ENCODE results near the gene TMEM273. TPM values are rescaled to one million over a fixed set of nuclear protein-coding genes. Genes with fewer than 3 reads are reported as not detected.
A peak's percentile ranks its signal among the peaks of the same experiment; 100 is the strongest.

TMEM273 gene
- total and polyA plus RNA-seq, 10 of the 15 experiments (the other 5 are each of a cell fraction or from before 2014, with no cell fraction given): 10.3 to 46.3 (median 26.4) TPM

DNA sequence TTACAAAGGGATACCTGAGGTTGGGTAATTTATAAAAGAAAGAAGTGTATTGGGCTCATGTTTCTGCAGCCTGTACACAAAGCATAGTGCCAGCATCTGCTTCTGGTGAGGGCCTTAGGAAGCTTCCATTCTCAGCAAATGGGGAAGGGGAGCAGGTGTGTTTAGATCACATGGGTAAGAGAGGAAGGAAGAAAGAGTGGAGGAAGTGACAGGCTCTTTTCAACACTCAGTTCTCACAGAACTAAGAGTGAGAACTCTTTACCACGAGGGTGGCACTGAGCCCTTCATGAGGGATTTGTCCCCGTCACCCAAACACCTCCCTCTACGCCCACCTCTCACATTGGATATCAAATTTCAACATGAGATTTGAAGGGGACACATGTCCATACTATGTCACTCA lies 53.9 kb downstream of the TMEM273 start:
- Histone ChIP-seq H3K79me2 (ENCODE audit: control insufficient read depth, insufficient read depth, low read length) (no peaks in the 10 kb centered on the region), H3K4me3 (no peak overlapping the region), H3K9me3 (replicated peaks; ENCODE audit: control insufficient read depth, insufficient read depth, low read length) (no peaks in the 10 kb centered on the region), H3K27me3 (replicated peaks in 1 of 2; ENCODE audit: control insufficient read depth in 2 of 2, insufficient read depth in 2 of 2, low read length in 1 of 2) (no peaks in the 10 kb centered on the region), H3K4me2 (ENCODE audit: control insufficient read depth, insufficient read depth) (no peak overlapping the region), H4K20me1 (ENCODE audit: control insufficient read depth, insufficient read depth) (no peaks in the 10 kb centered on the region), H3K9ac (ENCODE audit: control insufficient read depth, insufficient read depth, low read length) (no peak overlapping the region), H2AFZ (ENCODE audit: control insufficient read depth, low read depth, low read length) (no peak overlapping the region), H3K27ac (ENCODE audit: control insufficient read depth, insufficient read depth) (no peak overlapping the region), H3K36me3 (ENCODE audit: control insufficient read depth in 2 of 2, insufficient read depth in 2 of 2, low read length in 1 of 2) (no peaks in the 10 kb centered on the region), H3K4me1 (ENCODE audit: control insufficient read depth, insufficient read depth, low read length) (no peaks in the 10 kb centered on the region)
- no peak for FAIRE-seq
- ChIA-PET SMC1A (ENCODE audit: uncharacterized antibody, unreplicated experiment) (no interaction called here), POLR2A (no interaction called here), RAD21 (ENCODE audit: unreplicated experiment) (interaction anchor here (2.5 kb wide), 1 partner anchor 38 kb away, joined by 8 read pairs; no protein-coding TSS in a partner anchor), CTCF (interaction anchor here (1.9 kb wide), 1 partner anchor 44 kb away, joined by 5 read pairs; no protein-coding TSS in a partner anchor)
- no peak for ATAC-seq
- TF ChIP-seq IKZF1 (conservative IDR thresholded peaks at IDR 0.05): 0 out of 2 replicates have a peak, but pooled peaks have one; percentile 9
- TF ChIP-seq ESRRA (IDR thresholded peaks at IDR 0.05; ENCODE audit: low read length): no peak
- in situ Hi-C loops (cut with MboI): no loop called here
- BruUV-seq (replicated peaks): no TSS peak
- DNase-seq (ENCODE audit: low read depth, low spot score): no peak
- intact Hi-C loops (cut with micrococcal nuclease; ENCODE audit: unreplicated experiment): no loop called here
- 2% methylated on average over 3 of the region's 3 CpGs for WGBS (ENCODE audit: insufficient coverage, insufficient replicate concordance, low lambda C conversion rate, missing lambda C conversion rate)

DNA sequence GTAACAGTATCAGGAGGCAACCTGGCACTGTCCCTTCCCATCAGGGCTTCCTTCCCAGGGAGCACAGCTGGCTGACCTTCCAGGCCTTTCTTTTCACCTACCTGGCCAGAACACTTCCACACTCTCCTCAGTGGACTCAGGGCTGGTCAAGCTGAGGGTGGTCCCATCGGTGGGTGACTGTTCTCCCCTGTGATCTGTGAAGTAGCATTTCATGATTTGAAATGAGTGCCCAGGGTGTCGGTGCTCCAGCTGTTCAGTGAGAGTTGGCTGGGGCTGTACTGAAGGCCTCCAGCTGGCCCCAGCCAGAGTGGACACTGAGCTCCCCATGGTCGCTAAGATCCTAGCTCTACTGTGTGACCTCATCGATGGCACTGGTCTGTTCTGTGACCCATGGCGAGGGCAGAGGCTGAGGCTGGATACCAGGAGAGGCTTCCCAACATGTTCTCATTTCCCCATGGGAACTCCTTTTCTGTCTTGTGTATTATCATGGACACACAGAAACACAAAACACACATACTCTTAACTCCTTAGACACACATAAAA lies 54.4 kb downstream of the TMEM273 start, which contains the start of gene FAM170B:
Gene FAM170B, minus strand, starts transcription at position 316 of the 543 bp plus-strand sequence. Its CDS starts 103 bp downstream, at position 213.
- intact Hi-C loops (cut with micrococcal nuclease; ENCODE audit: unreplicated experiment) (no loop called here), in situ Hi-C loops (cut with MboI) (no loop called here)
- ChIA-PET RAD21 (ENCODE audit: unreplicated experiment) (interaction anchor here (2.5 kb wide), 1 partner anchor 39 kb away, joined by 8 read pairs; no protein-coding TSS in a partner anchor), POLR2A (no interaction called here), SMC1A (ENCODE audit: uncharacterized antibody, unreplicated experiment) (no interaction called here), CTCF (interaction anchor here (1.9 kb wide), 1 partner anchor 45 kb away, joined by 5 read pairs; no protein-coding TSS in a partner anchor)
- no peaks in the 10 kb centered on the region for H3K36me3 ChIP-seq (ENCODE audit: control insufficient read depth in 2 of 2, insufficient read depth in 2 of 2, low read length in 1 of 2)
- H3K9ac ChIP-seq (ENCODE audit: control insufficient read depth, insufficient read depth, low read length): no peak within 1 kb of the TSS
- H3K27ac ChIP-seq (ENCODE audit: control insufficient read depth, insufficient read depth): no peak within 1 kb of the TSS
- H3K4me3 ChIP-seq: no peak within 1 kb of the TSS
- no peaks in the 10 kb centered on the region for H3K9me3 ChIP-seq (replicated peaks; ENCODE audit: control insufficient read depth, insufficient read depth, low read length)
- FAIRE-seq (no peak), ATAC-seq (no peak), DNase-seq (ENCODE audit: low read depth, low spot score) (no peak)
- H2AFZ ChIP-seq (ENCODE audit: control insufficient read depth, low read depth, low read length): no peak within 1 kb of the TSS
- no peaks in the 10 kb centered on the region for H4K20me1 ChIP-seq (ENCODE audit: control insufficient read depth, insufficient read depth)
- no peaks in the 10 kb centered on the region for H3K79me2 ChIP-seq (ENCODE audit: control insufficient read depth, insufficient read depth, low read length)
- H3K4me1 ChIP-seq (ENCODE audit: control insufficient read depth, insufficient read depth, low read length): no peaks in the 10 kb centered on the region
- WGBS (ENCODE audit: insufficient coverage, insufficient replicate concordance, low lambda C conversion rate, missing lambda C conversion rate): 25% methylated on average over 5 of the region's 5 CpGs
- BruUV-seq (replicated peaks): no TSS peak
- no peak within 1 kb of the TSS for H3K4me2 ChIP-seq (ENCODE audit: control insufficient read depth, insufficient read depth)
- no peak for TF ChIP-seq ZBED1 (IDR thresholded peaks at IDR 0.05; ENCODE audit: borderline replicate concordance)
- TF ChIP-seq, protein P1, sequence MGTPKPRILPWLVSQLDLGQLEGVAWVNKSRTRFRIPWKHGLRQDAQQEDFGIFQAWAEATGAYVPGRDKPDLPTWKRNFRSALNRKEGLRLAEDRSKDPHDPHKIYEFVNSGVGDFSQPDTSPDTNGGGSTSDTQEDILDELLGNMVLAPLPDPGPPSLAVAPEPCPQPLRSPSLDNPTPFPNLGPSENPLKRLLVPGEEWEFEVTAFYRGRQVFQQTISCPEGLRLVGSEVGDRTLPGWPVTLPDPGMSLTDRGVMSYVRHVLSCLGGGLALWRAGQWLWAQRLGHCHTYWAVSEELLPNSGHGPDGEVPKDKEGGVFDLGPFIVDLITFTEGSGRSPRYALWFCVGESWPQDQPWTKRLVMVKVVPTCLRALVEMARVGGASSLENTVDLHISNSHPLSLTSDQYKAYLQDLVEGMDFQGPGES (IDR thresholded peaks at IDR 0.05): no peak
- TF ChIP-seq MXI1 (IDR thresholded peaks at IDR 0.05; ENCODE audit: low read depth, low read length): no peak
- no peak for TF ChIP-seq TCF12 (IDR thresholded peaks at IDR 0.05; ENCODE audit: low read depth, low read length)
- H3K27me3 ChIP-seq (replicated peaks in 1 of 2; ENCODE audit: control insufficient read depth in 2 of 2, insufficient read depth in 2 of 2, low read length in 1 of 2): no peaks in the 10 kb centered on the region

Measured in GM12878 (cell line).